ENCODE results near the gene ENTREP3.
"Not testable (repeated sequence)": the region's sequence is repeated elsewhere in the genome, so short reads cannot be mapped to it uniquely, and the experiment has no call there.

ENTREP3 gene, protein sequence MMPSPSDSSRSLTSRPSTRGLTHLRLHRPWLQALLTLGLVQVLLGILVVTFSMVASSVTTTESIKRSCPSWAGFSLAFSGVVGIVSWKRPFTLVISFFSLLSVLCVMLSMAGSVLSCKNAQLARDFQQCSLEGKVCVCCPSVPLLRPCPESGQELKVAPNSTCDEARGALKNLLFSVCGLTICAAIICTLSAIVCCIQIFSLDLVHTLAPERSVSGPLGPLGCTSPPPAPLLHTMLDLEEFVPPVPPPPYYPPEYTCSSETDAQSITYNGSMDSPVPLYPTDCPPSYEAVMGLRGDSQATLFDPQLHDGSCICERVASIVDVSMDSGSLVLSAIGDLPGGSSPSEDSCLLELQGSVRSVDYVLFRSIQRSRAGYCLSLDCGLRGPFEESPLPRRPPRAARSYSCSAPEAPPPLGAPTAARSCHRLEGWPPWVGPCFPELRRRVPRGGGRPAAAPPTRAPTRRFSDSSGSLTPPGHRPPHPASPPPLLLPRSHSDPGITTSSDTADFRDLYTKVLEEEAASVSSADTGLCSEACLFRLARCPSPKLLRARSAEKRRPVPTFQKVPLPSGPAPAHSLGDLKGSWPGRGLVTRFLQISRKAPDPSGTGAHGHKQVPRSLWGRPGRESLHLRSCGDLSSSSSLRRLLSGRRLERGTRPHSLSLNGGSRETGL

DNA sequence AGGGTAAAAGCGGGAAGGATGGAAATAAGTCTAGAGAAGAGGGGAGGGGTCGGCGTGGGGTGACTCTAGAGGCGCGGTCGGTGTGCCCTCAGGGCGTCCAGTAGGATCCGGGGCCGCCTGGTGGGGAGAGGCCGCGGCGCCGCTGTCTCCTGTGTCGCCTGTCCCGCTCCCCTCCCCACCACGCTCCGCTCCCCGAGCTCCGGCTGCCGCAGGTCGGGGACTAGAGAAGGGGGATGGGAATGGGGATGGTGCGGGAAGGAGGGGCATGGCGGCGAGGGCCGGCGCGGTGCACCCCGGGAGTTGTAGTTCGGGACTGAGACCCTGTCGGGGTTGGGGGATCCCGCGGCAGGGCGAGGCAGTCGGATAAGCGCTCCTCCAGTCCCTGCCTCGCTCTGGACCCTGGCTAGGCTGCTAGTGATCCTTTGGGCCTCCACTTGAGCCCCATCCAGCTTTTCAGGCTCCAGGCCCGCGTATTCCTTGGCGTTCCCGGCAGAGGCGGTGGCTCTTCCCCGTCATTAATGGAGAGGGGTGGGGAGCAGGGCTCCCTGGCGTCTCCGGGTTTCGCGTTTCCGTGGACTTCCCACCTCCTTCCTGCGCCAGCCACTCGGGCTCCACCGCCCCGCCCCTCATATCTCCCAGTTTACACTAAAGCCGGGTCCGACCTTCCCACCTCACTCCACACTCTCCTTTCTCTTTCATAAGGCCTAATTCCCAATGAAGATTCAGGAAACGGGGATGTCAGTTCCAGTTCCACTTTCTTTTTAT is at the start of gene ENTREP3:
TSS of gene ENTREP3 (minus strand) at position 241 of the 765 bp plus-strand sequence. CDS start 606 bp downstream, outside the sequence.
- peak; percentile 83 for DNase-seq (ENCODE audit: low read depth)

DNA sequence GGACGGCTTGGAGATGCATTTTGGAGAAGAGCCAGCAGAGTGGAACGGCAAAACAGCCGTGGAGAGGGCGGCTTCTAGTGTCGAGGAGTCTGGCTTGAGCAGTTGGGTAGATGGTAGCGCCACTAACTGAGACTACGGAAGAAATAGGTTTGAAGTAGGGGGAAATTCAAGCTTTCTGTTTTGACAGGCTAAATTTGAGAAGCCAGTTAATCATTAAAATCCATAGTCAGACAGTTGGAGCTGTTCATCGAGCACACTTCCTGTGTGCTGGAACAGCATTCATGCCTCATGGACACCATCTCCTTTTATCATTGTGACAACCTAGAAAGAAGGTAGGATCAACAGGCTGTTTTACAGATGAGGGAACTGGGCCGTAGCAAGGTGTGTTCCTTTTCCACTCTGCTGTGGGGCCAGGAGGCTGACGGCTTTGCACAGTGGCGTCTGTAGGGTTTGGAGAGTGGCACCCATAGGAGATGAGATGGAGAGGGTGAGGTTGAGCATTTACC is 49.3 kb upstream of the ENTREP3 start:
- DNase-seq (ENCODE audit: low read depth) = no peak

DNA sequence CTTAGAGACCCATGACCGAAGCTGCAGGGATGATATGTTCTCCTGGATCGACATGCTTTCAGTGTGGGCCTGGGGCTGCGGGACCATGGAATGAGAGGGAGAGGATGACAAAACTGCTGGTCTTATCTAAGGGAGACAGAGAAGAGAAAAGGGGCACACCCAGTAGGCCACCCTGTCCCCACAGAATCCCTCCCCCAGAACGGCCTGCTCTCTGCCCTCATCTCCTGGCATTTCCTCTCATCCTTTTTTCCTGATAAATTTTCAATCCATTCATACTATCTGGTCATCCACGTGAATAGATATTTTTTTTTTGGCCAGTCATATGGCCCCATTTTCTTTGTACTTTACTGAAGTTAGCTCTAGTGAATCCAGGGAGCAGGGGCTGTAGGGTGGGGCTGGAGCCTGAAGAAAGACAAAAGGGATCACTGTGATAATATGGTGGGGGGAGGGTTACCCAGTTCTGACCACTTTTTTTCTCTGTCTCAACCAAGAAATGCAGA is 46.1 kb upstream of the ENTREP3 start, which contains the start of gene PKLR:
TSS of gene PKLR (minus strand) at position 97 of the 500 bp plus-strand sequence. CDS start at position 54, 43 bp downstream.
- no peak for DNase-seq (ENCODE audit: low read depth)

DNA sequence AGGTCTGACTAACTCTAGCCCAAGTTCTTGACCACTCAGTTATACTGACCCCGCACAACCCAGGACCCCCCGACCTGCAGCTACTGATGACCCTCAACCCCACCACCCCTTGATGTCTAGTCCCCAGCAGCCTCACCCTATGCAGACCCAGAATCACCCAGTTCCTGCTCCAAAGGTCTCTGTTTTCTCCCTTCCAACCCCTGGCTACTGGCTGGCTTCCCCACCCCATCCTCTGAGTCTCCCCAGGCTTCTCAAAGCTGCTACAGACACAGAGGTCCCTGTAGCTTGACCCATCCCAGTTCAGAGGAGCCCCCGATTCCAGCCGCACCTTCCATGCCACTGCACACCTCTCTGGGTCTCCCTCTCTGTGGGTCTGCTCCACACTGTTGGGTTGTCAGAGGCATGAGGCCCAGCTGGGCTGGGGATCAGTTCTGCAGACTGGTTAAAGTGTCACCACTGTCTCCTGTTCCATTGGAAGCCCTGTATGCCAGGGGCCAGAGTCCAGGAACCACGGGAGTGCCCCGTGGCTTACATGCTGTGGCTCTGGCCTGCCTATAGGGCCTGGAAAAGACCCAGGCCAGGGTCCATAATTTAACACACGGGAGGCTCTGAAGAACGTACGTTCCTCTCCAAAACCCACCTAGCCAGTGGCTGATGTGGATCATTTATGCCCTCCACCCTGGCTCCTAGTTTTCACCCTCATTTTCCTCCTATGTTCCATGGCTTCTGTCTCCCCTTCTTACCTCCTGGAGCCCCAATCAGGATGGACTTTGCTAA is 45.5 kb upstream of the ENTREP3 start:
- DNase-seq (ENCODE audit: low read depth) = no peak

DNA sequence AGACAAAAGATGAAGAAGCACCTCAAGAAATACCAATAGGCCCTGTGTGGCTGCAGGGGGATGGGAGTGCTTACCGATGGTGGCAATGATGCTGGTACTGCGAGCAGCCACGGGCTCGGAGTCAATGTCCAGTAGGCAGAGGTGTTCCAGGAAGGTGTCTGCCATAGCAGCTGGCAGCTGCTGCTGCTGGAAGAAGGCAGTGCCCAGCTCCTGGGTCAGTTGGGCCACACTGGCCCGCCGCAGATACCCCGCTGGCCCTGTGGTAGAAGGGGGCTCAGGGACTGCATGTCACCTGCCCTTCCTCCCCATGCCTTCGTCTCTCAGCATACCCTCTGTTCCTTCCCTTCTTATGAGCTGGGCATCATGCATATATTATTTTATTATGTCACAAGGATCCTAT is 44.7 kb upstream of the ENTREP3 start:
- no peak for DNase-seq (ENCODE audit: low read depth)

DNA sequence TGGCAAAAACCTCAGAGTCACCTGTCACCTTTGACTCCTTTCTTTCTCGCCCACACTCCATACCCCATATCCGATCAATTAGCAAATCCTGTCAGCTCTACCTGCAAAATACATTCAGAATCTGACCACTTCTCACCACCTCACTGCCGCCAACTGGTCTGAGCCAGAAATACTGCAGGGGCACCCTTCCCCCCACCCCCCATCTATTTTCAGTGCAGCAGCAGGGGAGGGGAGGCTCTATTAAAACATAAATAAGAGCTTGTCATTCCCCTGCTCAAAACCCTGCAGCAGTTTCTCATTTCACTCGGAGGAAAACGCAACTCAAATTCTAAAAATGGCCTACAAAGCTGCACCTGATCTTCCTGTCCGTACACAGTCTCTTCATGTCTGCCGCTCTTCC is 42.1 kb upstream of the ENTREP3 start:
- DNase-seq (ENCODE audit: low read depth) = no peak

DNA sequence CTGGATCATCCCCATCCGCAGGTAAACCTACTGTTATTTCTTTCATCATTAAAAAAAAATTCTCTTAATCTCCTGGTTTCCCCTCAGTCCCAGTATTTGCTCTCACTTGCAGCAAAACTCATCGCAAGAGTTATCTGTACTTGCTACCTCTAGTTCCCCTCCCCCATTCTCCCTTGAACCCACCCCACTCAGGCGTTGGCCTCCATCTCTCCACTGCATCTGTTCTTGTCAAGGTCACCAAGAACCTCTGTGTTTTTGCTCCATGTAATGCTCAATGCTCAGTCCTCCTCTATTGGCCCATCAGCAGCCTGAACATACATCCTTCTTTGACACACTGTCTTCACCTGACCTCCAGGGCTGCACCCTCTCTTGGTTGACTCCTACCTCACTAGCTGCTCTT is 41.4 kb upstream of the ENTREP3 start:
- DNase-seq (ENCODE audit: low read depth) = no peak

DNA sequence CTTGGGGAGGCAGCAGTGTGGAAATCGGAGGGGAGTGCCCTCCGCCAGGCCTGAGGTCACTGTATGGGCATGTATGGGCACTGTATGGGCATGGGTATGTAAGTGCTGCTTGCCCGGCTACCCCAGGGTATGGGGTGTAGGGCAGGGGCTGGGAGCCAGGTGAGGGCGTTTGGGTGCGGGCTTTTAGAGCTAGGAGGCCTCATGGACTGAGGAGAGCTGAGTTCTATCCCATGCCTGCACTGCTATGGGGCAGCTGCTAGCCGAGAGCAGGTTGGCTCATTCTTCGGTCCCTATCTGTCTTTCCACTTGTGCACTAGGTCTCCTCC is 40.6 kb upstream of the ENTREP3 start:
- DNase-seq (ENCODE audit: low read depth) = no peak

DNA sequence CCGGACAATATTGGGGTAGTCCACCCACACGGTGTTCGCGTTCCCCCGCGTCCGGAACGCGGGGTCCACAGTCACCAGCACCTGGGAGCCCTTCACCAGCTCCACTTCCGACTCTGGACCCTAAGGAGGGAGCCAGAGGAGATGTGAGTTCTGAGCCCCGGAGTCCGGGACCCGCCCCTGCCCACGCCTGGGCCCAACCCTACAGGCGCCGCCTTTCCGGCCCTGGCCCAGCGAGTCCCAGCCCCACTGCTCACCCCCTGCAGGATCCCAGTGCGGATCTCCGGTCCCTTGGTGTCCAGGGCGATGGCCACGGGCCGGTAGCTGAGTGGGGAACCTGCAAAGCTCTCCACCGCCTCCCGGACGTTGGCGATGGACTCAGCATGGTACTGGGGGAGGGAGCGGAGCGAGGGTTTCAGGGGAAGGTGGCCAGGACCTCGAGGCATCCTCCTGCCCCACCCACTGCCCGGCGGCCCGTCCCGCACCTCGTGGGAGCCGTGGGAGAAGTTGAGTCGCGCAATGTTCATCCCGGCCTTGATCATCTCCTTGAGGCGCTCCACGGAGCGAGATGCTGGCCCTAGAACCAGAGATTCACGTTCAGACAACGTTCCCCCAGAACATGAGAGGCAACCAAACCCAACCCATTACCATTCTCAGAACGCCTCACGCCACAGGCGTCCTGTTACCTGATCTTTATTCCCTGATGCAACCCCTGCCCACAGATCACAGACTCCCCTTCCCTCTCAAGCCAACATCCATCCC is 40.1 kb upstream of the ENTREP3 start:
- no peak for DNase-seq (ENCODE audit: low read depth)

DNA sequence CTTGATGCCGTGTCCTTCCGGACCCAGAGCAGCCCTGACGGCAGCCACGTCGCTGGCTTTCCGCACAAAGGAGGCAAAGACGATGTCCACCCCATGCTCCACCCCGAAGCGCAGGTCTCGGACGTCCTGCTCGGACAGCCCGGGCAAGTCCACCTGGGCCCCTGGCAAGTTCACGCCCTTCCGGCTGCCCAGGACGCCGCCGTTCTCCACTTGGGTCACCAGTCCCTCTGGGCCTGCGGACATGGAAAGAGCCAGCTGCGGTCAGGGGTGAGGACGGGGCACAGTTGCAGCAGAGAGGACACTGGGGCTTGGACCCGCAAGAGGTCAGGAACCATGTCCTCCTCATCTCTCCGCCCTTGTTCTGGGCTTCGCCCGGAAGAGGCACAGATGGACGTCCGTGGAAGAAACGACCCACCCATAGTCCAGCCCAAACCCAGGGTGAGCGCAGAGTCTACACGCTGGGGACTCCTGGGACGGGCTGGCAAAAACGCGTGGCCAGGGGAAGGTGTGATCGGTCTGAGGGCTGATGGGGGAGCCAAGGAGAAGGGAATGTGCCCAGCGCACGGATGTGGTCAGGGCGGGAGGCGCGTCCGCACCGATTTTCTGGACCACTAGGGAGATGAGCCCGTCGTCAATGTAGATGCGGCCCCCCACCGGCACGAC is 39.4 kb upstream of the ENTREP3 start:
- DNase-seq (ENCODE audit: low read depth) = no peak

DNA sequence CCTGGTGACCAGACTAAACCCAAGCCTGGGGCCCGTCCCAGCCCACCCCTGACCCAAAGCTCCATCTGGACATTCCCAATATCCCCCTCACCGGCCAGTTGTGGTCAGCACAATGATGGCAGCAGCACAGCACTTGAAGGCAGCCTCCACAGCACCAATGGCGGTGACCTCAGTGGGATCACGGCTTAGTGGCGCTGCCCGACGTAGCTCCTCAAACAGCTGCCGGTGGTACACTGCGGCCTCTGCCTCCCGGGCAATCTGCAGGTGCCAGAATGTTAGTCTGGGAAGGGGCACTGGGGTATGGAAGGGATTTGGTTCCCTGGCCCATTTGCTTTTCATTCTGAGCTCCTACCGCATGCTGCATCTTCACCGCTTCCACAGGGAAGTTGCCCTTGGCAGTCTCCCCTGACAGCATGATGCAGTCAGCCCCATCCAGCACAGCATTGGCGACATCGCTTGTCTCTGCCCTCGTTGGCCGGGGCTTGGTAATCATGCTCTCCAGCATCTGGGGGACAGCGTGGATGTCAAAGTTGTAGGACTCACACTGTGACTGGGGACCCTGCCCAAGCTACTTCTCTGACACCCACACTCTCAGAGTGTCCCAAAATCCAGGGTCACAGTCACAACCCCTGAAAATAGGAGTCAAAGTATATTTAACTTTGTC is 37.9 kb upstream of the ENTREP3 start:
- DNase-seq (ENCODE audit: low read depth) = no peak

DNA sequence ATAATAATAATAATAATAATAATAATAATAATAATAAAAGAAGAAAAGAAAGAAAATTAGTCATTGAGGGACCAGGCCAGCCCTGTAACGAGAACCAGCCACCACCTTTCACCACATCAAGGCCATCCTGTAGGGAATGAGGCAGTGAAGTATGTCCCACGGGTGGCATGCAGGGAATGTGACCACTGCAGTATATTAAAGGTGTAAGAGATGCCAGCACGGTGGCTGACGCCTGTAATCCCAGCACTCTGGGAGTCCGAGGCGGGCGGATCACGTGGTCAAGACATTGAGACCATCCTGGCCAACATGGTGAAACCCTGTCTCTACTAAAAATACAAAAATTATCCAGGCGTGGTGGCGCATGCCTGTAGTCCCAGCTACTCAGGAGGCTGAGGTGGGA is 35.7 kb upstream of the ENTREP3 start:
- DNase-seq (ENCODE audit: low read depth) = not testable (repeated sequence)

DNA sequence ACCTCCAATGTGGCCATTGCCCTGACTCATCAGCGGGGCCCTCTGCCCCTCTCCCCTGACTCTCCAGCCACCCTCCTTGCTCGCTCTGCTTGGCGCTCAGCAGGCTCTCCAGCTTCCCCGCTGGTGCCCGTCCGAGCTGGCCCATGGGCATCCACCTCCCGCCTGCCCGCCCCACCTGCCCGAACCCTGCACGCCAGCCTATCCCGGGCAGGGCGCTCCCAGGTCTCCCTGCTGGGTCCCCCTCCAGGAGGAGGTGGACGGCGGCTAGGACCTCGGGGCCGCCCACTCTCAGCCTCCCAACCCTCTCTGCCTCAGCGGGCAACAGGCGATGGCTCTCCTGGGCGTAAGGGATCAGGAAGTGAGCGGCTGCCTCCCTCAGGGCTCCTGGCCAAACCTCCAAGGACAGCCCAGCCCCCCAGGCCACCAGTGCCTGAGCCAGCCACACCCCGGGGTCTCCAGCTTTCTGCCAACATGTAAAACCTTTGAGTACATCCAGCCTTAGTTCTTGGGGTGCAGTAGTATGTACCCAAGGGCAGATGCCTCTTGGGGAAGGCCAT is 32.8 kb upstream of the ENTREP3 start:
- DNase-seq (ENCODE audit: low read depth) = no peak

DNA sequence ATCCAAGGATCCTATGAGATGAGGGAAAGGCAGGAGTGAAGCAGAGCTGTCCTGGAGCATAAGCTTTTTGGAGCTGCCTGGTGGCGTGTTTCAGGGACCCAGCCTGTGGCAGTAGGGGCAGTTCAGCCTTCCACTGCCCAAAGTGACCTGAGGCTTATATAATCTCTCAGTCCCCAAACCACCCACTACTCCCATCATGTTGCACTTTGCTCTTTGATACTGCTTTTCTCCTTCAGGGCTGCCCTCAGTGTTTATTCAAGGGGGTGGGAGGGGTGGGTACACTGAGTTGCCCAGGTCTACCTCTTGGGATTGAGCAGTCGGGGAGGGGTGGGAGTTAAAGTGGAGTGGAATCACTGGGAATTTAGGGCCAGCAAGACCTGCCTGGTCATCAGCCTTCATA is 31.3 kb upstream of the ENTREP3 start:
- no peak for DNase-seq (ENCODE audit: low read depth)

DNA sequence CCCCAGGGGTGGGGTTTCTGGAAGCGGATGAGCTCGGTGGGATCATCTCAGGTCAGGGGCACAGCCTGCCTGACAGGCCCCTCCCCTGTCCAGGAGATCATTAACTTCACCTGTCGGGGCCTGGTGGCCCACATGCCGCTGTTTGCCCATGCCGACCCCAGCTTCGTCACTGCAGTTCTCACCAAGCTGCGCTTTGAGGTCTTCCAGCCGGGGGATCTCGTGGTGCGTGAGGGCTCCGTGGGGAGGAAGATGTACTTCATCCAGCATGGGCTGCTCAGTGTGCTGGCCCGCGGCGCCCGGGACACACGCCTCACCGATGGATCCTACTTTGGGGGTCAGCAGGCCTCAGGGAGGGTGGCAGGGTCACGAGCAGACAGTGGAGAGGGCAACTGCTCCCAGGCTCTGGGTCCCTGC is 30.4 kb upstream of the ENTREP3 start:
- no peak for DNase-seq (ENCODE audit: low read depth)

DNA sequence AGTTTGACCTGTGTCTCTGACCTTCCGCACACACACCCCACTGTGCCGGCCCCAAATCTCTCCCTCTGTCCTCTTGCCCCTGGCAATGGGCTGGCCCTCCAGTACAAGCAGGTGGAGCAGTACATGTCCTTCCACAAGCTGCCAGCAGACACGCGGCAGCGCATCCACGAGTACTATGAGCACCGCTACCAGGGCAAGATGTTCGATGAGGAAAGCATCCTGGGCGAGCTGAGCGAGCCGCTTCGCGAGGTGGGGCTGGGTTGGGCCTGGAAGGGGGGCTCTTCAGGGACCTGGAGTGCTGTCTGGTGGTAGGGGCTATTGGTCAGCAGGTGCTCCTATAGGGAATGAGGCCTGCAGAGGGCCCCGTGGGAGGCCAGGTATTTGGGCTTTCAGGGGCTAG is 29.8 kb upstream of the ENTREP3 start:
- no peak for DNase-seq (ENCODE audit: low read depth)

DNA sequence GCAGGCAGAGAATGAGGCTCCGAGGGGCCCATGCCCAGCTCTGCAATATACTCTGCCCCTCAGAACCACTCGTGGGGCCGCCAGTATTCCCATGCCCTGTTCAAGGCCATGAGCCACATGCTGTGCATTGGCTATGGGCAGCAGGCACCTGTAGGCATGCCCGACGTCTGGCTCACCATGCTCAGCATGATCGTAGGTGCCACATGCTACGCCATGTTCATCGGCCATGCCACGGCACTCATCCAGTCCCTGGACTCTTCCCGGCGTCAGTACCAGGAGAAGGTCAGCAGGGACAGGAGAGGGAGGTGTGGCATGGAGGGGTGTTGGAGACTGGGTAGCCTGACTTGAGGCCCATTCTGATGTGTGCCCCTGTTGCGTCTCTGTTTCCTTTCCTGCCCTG is 29.2 kb upstream of the ENTREP3 start:
- DNase-seq (ENCODE audit: low read depth) = no peak

DNA sequence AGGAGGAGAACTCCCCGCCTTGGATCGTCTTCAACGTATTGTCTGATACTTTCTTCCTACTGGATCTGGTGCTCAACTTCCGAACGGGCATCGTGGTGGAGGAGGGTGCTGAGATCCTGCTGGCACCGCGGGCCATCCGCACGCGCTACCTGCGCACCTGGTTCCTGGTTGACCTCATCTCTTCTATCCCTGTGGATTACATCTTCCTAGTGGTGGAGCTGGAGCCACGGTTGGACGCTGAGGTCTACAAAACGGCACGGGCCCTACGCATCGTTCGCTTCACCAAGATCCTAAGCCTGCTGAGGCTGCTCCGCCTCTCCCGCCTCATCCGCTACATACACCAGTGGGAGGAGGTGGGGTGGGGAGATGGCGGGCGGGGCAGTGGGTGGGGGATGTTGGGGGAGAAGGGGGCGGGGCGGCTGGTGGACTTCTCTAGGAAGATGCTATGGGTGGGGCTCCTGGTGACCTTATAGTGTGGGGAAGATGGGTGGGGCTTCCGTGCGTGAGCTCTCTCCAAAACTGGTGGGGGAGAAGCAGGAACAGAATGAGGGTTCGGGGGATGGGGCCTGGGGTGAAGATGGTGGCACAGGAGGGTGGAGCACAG is 27.3 kb upstream of the ENTREP3 start:
- no peak for DNase-seq (ENCODE audit: low read depth)

DNA sequence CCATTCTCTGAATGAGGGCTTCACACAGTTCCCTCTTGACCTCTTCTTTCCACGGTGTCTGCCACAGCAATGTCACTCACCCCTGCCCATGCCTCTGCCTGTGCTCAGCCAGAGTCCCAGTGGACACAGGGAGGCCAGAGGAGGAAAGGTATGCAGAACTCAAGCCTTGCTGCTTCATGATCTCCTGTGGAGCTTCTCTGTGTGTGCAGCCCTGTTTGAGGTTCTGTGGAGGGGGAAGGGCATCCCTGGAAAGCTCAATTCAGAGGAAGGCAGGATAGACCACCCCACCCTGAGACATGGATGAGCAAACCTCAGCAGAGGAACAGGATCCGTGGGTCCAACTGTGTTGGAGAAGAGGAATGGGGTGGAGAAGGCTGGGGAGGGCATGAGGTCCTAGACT is 24.0 kb upstream of the ENTREP3 start:
- no peak for DNase-seq (ENCODE audit: low read depth)

Data from iris pigment epithelial cell (primary cell).